SIG-M5 treated with dmso at 0.1 percent for 504 hours (cell line): ENCODE measurements around the gene VPREB1.
"Not testable (repeated sequence)": the region's sequence is repeated elsewhere in the genome, so short reads cannot be mapped to it uniquely, and the experiment has no call there.

Experiments used
- DNase-seq: peaks from one replicate; lab custom pipeline; 2025; ENCODE audit not compliant: unreplicated experiment; lab: John Stamatoyannopoulos, UW

VPREB1 gene

DNA sequence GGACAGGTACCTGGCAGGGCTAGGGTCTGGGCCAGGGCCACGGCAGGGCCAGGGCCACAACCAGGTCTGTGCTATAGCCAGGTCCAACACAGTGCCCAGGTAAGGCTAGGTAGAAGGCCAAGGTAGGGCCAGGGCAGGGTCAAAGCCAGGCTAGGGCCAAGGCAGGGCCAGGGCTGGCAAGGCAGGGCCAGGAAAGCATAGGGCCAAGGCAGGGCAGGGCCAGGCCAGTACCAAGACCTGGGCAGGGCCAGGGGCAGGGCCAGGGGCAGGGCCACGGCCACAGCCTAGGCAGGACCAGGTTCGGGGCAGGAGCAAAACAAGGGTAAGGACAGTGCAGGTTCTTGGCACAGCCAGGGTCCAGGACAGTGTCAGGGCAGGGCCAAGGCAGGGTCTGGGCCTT is 48.1 kb downstream of the VPREB1 start:
- not testable (repeated sequence) for DNase-seq

DNA sequence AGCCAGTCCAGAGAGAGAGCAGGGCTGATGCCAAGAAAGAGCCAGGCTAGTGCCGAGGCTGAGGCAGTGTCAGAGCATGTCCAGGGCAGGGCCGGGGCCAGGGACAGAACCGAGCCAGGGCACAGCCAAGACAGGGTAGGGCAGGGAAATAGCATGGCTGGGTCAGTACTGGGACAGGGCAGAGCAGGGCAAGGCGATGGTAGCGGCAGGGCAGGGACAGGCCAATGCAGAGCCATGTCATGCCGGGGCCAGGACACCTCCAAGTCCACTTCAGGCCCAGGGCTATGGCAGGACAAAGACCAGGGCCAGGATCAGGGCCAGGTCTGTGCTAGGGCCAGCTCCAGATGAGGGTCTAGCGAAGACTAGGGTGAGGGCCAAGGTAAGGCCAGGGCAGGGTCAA is 48.9 kb downstream of the VPREB1 start:
- DNase-seq = not testable (repeated sequence)

DNA sequence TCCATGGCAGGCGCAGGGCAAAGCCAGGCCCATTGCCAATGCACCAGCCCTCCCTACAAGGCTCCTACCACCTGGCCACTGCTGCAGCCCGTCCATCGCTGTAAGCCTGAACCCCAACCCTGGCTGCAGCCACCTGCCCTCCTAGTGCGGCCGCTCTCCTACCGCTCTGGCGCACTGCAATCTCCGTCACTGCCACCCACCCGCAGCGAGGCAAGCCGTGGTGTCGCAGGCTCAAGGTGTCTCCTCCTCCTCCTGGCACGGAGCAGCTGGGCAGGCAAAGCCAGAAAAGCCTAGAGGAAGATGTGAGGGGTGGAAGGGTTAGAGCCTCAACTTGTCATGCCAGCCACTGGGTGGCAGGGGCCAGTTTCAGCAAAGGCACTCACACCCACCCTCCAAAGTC is 50.1 kb downstream of the VPREB1 start:
- DNase-seq = not testable (repeated sequence)
